K562 (cell line): ENCODE data around the gene KIFC3. TPM values are rescaled to one million over a fixed set of nuclear protein-coding genes. Genes with fewer than 3 reads are reported as not detected.

Source experiments
- BHLHE40 ChIP-seq: IDR thresholded peaks from 2 replicates; pipeline ENCODE4 v1.6.1; 2011; ENCODE audit warnings: low read length, improper control_type of control experiment
- DACH1 ChIP-seq: fragments of 450-650 bp; IDR thresholded peaks from 2 replicates; pipeline ENCODE4 v1.6.1; 2018; ENCODE audit not compliant: partially characterized antibody
- MEIS2 ChIP-seq: fragments of 450-650 bp; IDR thresholded peaks from 2 replicates; pipeline ENCODE4 v1.6.1; 2014; ENCODE audit warnings: mild to moderate bottlenecking; ENCODE audit not compliant: partially characterized antibody
- RBM22 ChIP-seq: fragments of 200-400 bp; formaldehyde crosslinking; IDR thresholded peaks from 2 replicates; pipeline ENCODE4 v1.6.1; 2018; ENCODE audit warnings: low read length, low read depth; ENCODE audit not compliant: poor library complexity, severe bottlenecking
- SRSF9 ChIP-seq: fragments of 200-400 bp; formaldehyde crosslinking; IDR thresholded peaks from 2 replicates; pipeline ENCODE4 v1.6.1; 2017; ENCODE audit warnings: low read depth, low read length, borderline replicate concordance
- STAG1 ChIP-seq: sonication (generic); formaldehyde crosslinking; IDR thresholded peaks from 2 replicates; pipeline ENCODE4 v1.5.0; 2020; ENCODE audit warnings: missing genetic modification reagents, borderline replicate concordance
- USF1 ChIP-seq: sonication (generic); formaldehyde crosslinking; IDR thresholded peaks from 2 replicates; pipeline ENCODE4 v1.9.0; 2022; ENCODE audit warnings: mild to moderate bottlenecking, missing genetic modification reagents
- ZNF586 ChIP-seq: fragments of 450-650 bp; formaldehyde crosslinking; conservative IDR thresholded peaks from 2 replicates; pipeline ENCODE4 v1.4.0; 2020; ENCODE audit warnings: mild to moderate bottlenecking, moderate library complexity
- ZNF609 ChIP-seq: sonication (generic); formaldehyde crosslinking; IDR thresholded peaks from 2 replicates; pipeline ENCODE4 v1.8.1; 2023; ENCODE audit warnings: missing genetic modification reagents, mild to moderate bottlenecking, borderline replicate concordance
- polyA plus RNA-seq, 8 experiments: library from polyadenylated mRNA; depleted of rRNA in 4 of 8; stranded (reverse) in 5 of 8; unstranded in 3 of 8; fragments of >200 nt; fragmentation: Nextera tagmentation in 2 of 8; fragmentation: Illumina TruSeq in 1 of 8; extraction: Ambion mirVana in 2 of 8; extraction: Trizol in 1 of 8; gene quantifications; 2 replicates each; pipeline versions ENCODE4 v1.2.1 to v1.2.3, GENCODE V29; 2011 to 2014; ENCODE audit warnings: inconsistent platforms in 1 of 8, missing spikeins in 1 of 8
- total RNA-seq, 7 experiments: library from RNA; depleted of rRNA in 6 of 7; stranded (reverse); fragments of >200 nt in 6 of 7; fragmentation: Illumina TruSeq in 2 of 7; extraction: Trizol in 2 of 7; gene quantifications; 2 replicates each; pipeline versions ENCODE4 v1.2.1 to v1.2.3, GENCODE V29; 2011 to 2021; ENCODE audit warnings: low replicate concordance in 1 of 7

The KIFC3 gene
- total and polyA plus RNA-seq, 9 of the 15 experiments (the other 6 are each of a cell fraction or from before 2014, with no cell fraction given), result 0.23 to 105 (median 26.2) TPM

- TF ChIP-seq ZNF609 (CRISPR knock-in tag), result no peak
- TF ChIP-seq DACH1, result no peak
- no peak for TF ChIP-seq RBM22
- no peak for TF ChIP-seq STAG1 (CRISPR knock-in tag)
- TF ChIP-seq SRSF9, result no peak
- no peak for TF ChIP-seq BHLHE40
- TF ChIP-seq ZNF586, result no peak
- no peak for TF ChIP-seq USF1 (CRISPR knock-in tag)
- no peak for TF ChIP-seq MEIS2
- TF ChIP-seq, all 486 proteins: peak for 0
Observed at GRCh38 chr16:57791195-57791892, 10.9 kb downstream of the KIFC3 start (continued).
